Spleen (tissue), 7 donors: ENCODE results near the gene SLC26A3.

Experiments
- POLR2A ChIP-seq, 3 donors: fragments of 450-650 bp; IDR thresholded peaks; one replicate each; pipeline ENCODE4 v1.5.1; 2017; ENCODE audit warnings: antibody characterized with exemption in 3 of 3, mild to moderate bottlenecking in 1 of 3
- POLR2AphosphoS5 ChIP-seq, 3 donors: sonication (generic); formaldehyde crosslinking; IDR thresholded peaks; one replicate each; pipeline ENCODE4 v1.5.1; 2017; ENCODE audit warnings: antibody characterized with exemption in 3 of 3
- TF ChIP-seq, protein P1 (sequence below), 11 experiments: fragments of 200-600 bp in 7 of 11; fragments of 450-650 bp in 4 of 11; sonication (generic) in 4 of 11; IDR thresholded peaks in 8 of 11; conservative IDR thresholded peaks in 3 of 11; 1 replicate in 7 of 11; 2 replicates in 4 of 11; pipeline versions ENCODE4 v1.4.0 to v1.8.0; 2016 to 2021; ENCODE audit warnings: antibody characterized with exemption in 11 of 11, inconsistent platforms in 4 of 11, mild to moderate bottlenecking in 1 of 11
- donor health status: DM: no; HTN: no; CAD: no; lungs with moderate emphysema.
- donor health status: DM: no; HTN: no; CAD: no.
- donor health status: DM: no; HTN: no; CAD: no.

DNA sequence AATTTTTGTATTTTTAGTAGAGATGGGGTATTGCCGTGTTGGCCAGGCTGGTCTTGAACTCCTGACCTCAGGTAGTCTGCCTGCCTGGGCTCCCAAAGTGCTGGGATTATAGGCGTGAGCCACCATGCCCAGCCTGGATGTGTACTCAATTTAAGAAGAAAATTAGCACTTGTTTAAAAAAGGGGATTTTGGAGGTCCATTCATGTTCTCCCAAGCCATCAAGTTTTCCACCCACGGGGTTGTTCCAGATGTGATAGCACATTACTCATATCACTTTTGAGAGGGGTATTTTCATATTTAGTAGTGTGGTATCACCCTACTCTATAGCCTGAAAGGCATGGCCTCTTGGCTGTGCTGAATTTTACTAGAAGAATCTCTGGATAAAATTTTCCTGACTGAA is 10.5 kb upstream of the SLC26A3 start:
- TF ChIP-seq, protein P1, sequence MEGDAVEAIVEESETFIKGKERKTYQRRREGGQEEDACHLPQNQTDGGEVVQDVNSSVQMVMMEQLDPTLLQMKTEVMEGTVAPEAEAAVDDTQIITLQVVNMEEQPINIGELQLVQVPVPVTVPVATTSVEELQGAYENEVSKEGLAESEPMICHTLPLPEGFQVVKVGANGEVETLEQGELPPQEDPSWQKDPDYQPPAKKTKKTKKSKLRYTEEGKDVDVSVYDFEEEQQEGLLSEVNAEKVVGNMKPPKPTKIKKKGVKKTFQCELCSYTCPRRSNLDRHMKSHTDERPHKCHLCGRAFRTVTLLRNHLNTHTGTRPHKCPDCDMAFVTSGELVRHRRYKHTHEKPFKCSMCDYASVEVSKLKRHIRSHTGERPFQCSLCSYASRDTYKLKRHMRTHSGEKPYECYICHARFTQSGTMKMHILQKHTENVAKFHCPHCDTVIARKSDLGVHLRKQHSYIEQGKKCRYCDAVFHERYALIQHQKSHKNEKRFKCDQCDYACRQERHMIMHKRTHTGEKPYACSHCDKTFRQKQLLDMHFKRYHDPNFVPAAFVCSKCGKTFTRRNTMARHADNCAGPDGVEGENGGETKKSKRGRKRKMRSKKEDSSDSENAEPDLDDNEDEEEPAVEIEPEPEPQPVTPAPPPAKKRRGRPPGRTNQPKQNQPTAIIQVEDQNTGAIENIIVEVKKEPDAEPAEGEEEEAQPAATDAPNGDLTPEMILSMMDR (IDR thresholded peaks at IDR 0.05 in 8 of 11, conservative IDR thresholded peaks at IDR 0.05 in 3 of 11), result no peak
- TF ChIP-seq POLR2A (IDR thresholded peaks at IDR 0.05) (no peak), POLR2AphosphoS5 (IDR thresholded peaks at IDR 0.05) (no peak)
